Epithelial cell of esophagus (primary cell): ENCODE data around the gene DNAH6.

Experiments used
- DNase-seq: peaks from one replicate; pipeline ENCODE4 v3.0.0; 2010; ENCODE audit warnings: low read depth
- H3K4me3 ChIP-seq: 2 replicates; pipeline ENCODE4 v1.5.1; 2011; ENCODE audit warnings: mild to moderate bottlenecking, low read length, control low read depth
- TF ChIP-seq, protein P1 (sequence below): IDR thresholded peaks from 2 replicates; pipeline ENCODE4 v1.5.1; 2011; ENCODE audit warnings: low read depth, mild to moderate bottlenecking, low read length, control low read depth, inconsistent platforms; ENCODE audit not compliant: insufficient read depth; ENCODE audit errors: missing control alignments

The DNAH6 gene

GRCh38 chr2:84491741-84492140, 24.6 kb upstream of the DNAH6 start:
- DNase-seq = no peak
- TF ChIP-seq, protein P1, sequence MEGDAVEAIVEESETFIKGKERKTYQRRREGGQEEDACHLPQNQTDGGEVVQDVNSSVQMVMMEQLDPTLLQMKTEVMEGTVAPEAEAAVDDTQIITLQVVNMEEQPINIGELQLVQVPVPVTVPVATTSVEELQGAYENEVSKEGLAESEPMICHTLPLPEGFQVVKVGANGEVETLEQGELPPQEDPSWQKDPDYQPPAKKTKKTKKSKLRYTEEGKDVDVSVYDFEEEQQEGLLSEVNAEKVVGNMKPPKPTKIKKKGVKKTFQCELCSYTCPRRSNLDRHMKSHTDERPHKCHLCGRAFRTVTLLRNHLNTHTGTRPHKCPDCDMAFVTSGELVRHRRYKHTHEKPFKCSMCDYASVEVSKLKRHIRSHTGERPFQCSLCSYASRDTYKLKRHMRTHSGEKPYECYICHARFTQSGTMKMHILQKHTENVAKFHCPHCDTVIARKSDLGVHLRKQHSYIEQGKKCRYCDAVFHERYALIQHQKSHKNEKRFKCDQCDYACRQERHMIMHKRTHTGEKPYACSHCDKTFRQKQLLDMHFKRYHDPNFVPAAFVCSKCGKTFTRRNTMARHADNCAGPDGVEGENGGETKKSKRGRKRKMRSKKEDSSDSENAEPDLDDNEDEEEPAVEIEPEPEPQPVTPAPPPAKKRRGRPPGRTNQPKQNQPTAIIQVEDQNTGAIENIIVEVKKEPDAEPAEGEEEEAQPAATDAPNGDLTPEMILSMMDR = no peak
- no peak overlapping the region for H3K4me3 ChIP-seq

- no peak overlapping the region for H3K4me3 ChIP-seq
- TF ChIP-seq, protein P1 = no peak
- DNase-seq = no peak
Measured at GRCh38 chr2:84492571-84492970, 23.7 kb upstream of the DNAH6 start.

GRCh38 chr2:84493514-84493913, 22.8 kb upstream of the DNAH6 start:
- no peak overlapping the region for H3K4me3 ChIP-seq
- TF ChIP-seq, protein P1 = no peak
- peak; percentile 53 for DNase-seq

DNA sequence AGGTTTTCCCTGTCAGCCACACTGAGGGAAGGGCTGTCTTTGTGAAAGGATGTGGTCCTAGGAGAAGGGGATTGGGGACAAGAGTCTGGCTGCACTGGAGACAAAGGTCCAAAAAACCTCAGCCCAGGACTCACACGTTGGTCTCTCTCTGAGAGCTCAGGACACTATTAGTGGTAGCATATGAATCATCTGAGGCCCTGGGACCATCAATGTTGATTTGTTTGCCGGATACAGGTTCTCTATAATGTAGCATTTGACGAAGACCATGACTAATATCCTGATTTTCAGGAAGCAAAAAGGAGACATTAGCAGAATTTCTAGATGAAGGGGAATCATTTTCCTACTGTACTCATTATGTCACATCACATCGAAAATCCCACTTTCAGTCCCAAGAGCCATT, 22.2 kb upstream of the DNAH6 start:
- TF ChIP-seq, protein P1 = no peak
- DNase-seq = peak; percentile 50

DNA sequence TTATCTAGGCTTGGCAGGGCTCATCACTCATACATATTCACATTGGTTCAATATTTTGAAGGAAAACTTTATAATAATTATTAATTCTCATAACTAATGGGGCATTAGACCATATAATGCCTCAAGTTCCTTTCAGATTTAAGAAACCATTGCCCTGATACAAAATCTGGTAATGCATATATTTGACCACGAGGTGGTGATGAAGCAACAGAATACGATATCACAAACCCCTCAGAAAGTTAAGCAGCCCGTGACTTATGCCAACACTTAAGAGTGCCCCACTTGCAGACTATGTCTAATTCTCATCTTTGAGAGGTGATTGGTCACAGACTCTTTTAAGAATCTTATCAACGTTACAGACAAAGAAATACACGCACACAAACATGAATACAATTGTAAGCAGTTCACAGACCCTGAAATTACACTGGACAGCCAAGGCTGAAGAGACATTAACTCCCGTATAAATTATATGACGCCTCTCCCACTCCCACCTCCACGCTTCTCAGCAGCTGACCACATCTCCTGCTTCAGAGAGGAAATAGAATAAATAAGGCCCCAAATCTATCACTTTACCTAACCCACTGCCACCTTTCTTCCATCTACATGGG, 20.7 kb upstream of the DNAH6 start:
- TF ChIP-seq, protein P1 = peak; percentile 49
- DNase-seq = peak; percentile 67
- no peak overlapping the region for H3K4me3 ChIP-seq

More for the DNA sequence above, 22.2 kb upstream of the DNAH6 start:
- H3K4me3 ChIP-seq = no peak overlapping the region

DNA sequence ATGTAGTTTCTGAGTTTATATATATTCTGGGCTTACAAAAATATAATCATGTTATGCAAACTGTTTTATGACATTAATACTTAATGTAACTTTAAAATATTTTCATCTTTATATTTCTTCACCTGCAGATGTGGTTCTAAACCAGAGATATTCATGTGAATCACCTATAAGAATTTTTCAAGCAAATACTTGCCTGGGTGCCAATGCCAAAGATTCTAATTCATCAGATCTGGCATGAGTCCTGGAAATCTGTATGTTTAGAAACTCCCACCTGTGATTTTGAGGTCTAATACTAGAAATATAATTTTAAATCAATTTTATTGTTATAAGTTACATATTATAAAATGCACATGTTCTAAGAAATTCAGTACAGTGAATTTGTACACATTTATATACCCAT, 19.9 kb upstream of the DNAH6 start:
- DNase-seq = peak; percentile 53
- TF ChIP-seq, protein P1 = no peak
- H3K4me3 ChIP-seq = no peak overlapping the region

DNA sequence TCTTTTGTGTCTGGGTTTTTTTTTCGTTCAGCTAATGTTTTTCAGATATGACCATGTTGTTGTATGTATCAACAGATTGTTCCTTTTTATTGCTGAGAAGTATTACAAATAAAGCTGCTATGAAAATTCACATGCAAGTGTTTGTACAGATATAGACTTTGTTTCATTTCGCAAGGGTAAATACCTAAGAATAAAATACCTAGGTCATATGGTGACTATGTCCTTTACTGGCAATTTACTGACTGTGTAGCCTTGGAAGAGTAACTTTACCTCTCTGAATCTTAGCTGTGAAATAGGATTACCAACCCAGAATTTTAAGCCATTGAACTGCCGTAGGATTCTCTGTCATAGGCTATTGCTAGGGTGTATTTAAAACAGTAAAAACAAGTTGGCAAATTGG, 19.0 kb upstream of the DNAH6 start:
- TF ChIP-seq, protein P1 = no peak
- no peak overlapping the region for H3K4me3 ChIP-seq
- no peak for DNase-seq
